Measurements from ENCODE around the gene TLX1. TPM values are rescaled to one million over a fixed set of nuclear protein-coding genes. Genes with fewer than 3 reads are reported as not detected.

Gene TLX1
- total RNA-seq, 1 donor from 2014 or later, result not detected

GRCh38 chr10:101112799-101113594, 18.1 kb upstream of the TLX1 start:
- ATAC-seq, result no peak

DNA sequence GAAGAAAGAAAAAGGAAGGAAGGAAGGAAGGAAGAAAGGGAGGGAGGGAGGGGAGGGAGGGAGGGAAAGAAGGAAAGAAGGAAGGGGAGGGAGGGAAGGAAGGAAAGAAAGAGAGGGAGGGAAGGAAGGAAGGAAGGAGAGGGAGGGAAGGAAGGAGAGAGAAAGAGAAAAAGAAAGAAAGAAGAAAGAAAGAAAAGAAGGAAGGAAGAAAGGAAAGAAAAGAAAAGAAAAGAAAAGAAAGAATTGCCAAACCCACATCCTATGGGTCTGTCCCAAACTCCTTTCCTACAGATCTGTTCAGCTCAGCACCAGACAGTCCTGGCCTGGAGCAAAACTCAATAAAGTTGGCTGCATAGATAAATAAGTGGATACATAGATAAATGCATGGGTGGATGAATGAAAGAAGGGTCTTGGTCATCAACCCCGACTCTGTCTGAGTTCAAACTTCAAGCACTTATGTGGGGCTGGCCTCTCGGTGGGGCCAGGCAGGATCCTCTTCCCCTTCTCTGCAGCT, 17.2 kb upstream of the TLX1 start:
- ATAC-seq, result no peak

DNA sequence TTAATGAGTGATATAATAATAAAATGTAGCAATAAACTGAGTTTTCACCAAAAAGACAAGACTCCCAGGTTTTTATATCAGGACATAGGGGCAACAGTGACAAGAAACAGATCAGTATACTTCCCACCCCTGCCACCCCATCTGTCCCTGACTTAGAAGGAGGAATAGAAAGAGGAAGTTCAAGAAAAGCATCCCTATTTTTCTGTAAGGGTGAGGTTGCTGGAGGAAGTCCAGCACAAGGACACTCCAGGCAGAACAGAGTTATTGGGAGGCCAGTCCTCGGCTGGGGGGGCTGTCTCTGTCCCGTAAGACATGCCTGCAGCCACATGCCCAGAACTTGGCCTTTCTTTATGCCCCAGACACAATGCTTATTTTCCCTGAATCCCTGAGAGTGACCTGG, 16.5 kb upstream of the TLX1 start:
- no peak for ATAC-seq

DNA sequence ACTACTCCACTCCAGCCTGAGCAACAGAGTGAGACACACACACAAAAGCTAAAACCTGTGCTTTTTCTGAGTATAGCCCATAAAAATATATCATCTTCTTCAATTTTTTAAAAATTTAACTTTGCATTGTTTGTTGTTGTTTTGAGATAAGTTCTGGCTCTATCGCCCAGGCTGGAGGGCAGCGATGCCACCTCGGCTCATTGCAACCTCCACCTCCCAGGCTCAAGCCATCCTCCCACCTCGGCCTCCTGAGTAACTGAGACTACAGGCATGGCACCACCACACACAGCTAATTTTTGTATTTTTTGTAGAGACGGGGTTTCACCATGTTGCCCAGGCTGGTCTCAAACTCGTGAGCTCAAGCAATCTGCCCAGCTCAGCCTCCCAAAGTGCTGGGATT, 14.3 kb upstream of the TLX1 start:
- ATAC-seq, result no peak

DNA sequence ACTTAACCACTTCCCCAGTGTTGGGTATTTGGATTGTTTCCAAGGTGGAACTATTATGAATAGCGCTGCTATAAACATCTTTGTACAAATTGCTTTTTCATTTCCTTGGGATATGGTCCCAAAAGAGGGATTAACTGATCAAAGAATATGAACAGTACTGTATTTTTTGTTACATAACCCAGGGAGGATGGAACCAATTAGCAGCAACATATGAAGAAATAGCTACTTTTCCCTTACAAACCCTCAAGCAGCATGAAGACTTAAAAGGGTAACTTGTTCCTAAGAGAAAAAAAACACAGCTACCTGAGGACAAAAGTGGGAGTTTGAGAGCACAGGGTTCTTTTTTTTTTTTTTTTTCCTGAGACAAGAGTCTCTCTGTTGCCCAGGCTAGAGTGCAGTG, 13.1 kb upstream of the TLX1 start:
- ATAC-seq, result no peak

GRCh38 chr10:101120520-101120883, 10.6 kb upstream of the TLX1 start:
- ATAC-seq, result no peak

DNA sequence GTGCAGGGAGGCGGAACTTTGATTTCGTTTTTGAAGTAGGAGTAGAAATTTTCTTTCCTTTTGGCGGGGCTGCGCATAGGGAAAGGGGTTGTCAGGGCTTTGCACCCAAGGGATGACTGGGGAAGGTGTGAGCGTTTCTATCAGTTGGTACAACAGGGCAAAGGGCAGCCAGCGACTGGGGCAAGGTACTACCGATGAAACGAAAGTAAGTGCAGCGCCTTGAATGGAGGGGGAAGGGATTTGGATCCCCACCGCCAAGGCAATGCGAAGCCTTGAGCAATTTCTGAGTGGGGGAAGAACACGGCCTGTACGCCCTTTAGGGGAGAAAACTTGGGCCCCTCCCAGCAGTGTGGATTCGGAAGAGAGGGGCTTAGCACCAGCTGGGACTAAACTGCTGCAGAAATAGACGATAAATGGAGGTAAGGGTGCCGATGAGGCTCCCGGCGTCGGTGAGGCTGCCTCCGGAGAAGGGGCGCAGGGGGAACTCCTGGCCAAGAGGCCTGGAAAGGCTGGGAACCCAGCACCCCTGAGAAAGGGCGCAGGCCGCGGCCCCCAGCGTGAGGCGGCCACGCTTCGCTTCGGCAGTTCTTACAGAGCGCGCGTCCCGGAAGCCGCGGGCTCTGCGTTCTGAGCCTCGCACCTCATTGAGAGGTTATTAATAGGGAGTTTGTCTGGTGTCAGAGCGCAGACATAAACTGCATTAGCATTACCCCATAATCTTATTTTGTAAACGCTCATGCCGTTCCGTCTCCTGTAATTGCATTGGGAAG, 10.0 kb upstream of the TLX1 start:
- ATAC-seq, result peak; percentile 37

DNA sequence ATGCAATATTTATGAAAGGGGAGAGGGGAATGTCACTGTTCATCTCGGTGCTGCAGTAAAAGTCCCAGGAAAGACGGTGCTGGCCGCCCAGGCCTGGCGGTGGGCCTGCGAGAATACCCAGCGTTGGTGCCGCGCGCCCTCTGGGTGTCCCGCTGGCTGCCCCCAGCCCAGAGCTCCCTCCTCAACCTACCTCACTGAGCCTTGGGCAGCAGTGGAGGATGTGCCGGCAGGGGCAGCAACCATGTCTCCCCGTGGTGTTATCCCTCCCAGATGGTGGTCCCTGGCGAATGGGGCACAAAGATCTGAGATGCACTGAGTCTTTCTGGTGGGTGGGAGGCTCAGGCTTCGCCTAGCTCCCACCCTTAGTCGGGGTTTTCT, 9.5 kb upstream of the TLX1 start:
- no peak for ATAC-seq

DNA sequence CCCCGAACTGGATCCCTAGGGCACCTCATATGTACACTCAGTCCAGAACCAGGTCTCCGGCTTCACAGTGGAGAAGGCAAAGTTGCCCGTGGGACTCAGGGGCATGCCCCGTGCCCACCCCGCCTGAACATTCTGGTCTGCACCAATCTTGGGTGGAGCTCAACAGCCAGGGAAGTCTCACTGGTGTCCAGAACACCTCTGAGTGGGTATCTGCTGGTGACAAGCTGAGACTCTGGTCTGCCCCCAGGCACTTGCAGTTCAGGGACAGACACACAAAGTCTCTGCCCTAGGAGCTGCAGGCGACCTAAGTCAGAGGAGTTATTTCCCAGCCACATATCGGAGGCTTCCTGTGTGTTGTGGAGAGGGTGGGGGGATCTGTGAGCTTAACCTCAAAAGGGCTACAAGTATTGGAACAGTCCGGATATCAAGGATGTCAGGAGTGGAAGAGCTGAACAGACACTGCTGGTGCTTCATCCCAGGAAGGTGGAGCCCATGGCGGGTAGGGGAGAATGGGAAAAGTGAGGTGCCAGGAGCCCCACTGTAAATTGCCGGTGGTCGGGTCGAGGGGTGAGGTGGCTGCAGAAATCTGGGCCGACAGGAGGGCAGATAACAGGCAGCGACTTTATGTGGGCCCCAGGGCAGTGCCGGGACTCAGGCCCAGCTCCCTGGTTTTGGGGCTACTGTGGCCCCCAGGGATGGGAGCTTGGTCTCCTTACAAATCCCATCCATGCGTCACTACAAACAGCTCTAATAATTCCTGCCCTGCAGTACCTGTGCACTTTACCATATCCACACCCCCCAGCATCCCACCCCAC, 8.6 kb upstream of the TLX1 start:
- ATAC-seq, result no peak

DNA sequence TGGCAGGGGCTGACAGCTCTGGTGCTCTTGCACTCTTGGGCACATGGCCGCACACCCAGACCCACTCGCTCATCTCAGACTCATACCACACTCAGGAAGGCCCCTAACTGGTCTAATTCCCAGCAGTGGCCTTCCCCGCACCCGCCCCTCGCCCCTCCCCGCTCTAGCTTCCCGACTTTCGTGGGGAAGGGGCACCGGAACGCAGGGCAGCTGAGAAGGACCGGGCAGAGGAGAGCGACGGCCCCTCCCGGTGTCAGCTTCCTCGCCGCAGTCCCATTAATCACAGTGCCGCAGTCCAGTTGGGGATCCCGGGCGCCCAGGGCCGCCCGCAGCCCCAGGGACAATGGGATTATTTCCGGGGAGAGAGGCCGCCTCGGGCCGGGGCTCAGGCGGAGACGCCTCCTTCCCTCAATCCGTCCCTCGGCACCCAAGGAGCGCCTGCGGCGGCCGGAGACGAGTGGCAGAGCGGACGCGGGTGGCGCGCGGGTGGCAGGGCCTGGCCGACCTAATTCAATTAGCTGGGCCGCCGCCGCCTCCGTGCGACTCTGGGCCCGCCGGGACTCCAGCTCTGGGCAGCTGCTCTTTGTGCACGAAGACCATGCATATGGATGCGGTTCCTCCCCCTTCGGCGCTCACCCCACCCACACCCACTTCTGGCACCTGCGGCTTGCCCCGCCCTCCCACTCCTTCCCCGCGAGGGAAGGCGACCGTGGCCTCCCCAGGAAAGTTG, 7.8 kb upstream of the TLX1 start:
- ATAC-seq, result no peak

GRCh38 chr10:101123815-101124617, 7.1 kb upstream of the TLX1 start:
- ATAC-seq, result no peak

DNA sequence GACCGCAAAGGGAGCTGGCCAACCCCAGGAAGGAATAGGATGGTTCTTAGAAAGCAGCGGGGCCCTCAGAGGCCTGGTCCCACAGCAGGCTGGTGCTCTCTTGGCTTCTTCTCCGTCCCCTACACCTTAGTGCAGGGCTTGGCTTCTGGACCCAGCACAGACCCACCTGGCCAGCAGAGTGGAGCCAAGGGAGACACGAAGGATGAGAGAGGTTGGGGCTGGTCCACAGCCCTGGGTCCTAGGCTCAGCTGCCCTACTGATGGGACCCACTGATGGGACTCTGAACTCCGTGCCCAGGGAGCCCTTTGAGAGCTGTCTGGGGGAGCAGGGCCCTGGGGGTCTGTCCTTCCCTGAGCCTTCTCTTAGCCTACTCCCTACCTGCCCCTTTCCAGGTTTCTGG, 6.2 kb upstream of the TLX1 start:
- no peak for ATAC-seq

- no peak for ATAC-seq
Observed at GRCh38 chr10:101126684-101127628, 4.1 kb upstream of the TLX1 start.

- no peak for ATAC-seq
Observed at GRCh38 chr10:101130141-101130540, 959 bp upstream of the TLX1 start.

- no peak for ATAC-seq
Observed at GRCh38 chr10:101131962-101132635, 999 bp downstream of the TLX1 start.

GRCh38 chr10:101132636-101133473, 1.8 kb downstream of the TLX1 start:
- no peak for ATAC-seq

- peak; percentile 14 for ATAC-seq
Observed at GRCh38 chr10:101133489-101134298, 2.6 kb downstream of the TLX1 start.

Data from esophagus mucosa (tissue), 1 donor.